ENCODE data around the gene TMEM132D.

The TMEM132D gene

DNA sequence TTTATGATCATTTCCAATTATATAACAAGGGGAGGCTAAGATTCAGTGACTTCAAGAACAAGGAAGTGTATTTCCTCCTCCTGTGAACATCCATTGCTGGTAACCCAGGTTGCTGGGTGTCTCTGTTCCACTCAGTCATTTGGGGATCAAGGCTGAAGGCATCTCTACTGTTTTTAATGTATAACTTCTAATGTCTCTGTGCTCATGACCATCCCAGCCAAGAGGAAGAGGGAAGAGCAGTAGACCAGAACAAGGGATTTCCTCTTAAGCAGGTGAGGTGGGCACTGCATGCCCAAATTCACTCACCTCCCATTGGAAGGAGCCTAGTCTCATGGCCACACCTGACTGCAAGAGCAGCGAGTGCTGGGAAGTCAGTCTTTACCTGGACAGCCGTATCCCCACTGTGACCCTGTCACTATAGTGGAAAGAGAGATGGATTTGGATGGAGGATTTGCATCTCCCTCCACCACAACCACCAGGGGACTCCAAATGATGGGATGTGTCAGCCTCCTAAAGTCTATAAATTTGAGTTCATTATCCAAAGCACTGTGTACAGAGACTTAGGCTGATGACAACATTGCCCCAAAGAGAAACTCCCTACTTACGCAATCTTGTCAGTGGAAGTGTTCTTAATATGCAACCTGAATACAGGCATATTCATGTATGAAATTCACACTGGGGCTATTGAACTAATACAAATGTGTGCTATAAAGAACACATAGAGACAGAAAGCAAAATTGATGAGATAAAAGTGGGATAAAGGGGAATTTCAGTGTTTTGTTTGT lies 368.7 kb downstream of the TMEM132D start:
- DNase-seq (ENCODE audit: low read depth) = no peak

DNA sequence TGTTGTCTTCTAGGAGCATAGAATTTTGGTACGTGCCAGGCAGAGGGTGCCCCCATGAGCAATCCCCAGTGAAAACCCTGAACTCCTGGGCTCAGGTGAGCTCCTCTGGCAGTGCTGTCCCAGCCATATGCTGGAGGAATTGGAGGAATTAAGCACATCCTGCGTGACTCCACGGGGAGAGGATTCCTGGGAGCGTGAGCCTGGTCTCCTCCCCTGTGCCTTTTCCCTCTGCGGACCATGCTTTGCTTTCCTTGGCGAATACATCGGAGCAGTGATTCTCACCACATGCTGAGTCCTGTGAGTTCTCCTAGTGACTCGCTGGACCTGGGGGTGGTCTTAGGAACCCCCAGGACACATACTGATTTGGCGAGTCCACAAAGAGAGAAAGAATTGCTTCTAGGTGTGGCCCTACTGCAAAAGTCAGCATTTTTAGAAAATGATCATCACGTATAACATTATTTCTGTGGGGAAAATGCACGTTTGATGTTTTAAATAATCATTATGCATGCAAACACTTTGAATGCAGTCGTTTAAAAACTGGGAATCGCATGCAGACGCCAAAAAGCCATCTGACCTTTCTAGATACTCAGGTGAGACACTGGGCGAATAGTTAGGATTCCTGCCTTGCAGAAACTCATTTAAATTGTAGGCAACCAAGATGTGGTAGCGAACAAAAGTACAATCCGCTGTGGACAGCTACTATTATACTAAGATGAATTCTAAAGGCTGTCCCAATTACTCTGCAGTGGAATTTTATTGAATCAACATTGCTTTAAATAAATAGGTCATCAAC lies 370.9 kb downstream of the TMEM132D start:
- DNase-seq (ENCODE audit: low read depth) = no peak

DNA sequence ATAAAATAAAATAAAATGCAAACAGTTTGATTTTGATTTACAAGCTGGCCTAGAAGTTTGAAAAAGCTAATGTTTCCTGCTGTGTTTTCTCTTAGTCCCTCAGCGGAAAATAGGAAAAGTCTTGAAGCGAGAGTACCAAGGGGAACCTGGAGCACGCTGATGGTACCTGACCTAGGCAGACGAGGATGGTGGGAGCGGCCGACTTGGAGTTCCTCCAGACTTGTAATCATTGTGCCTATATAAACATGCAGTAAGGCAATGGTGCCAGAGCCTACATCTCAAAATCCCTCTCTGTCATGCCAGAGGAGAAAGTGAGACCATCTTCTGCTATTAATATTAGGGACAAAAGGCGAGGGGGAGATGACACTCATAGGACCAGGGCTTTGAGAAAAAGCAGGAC lies 371.7 kb downstream of the TMEM132D start:
- DNase-seq (ENCODE audit: low read depth) = no peak

DNA sequence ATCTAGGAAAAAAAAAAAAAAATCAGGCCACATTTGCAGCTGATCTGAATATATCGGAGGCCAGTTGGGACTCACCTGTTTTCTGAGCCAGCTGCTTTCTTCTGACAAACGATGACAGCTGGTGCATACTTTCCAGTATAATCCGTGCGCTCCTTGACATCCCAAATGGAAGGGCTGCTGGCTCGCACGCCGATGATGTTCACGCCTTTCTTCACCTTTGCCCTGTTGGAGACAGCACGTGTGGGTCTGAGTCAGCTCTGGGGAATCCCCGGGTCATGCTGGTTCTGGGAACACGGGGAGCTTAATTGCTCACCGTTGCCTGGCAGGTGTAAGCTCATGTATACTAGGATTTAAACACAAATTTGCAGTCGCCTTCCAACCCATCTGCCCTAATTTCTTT lies 372.8 kb downstream of the TMEM132D start:
- no peak for DNase-seq (ENCODE audit: low read depth)

DNA sequence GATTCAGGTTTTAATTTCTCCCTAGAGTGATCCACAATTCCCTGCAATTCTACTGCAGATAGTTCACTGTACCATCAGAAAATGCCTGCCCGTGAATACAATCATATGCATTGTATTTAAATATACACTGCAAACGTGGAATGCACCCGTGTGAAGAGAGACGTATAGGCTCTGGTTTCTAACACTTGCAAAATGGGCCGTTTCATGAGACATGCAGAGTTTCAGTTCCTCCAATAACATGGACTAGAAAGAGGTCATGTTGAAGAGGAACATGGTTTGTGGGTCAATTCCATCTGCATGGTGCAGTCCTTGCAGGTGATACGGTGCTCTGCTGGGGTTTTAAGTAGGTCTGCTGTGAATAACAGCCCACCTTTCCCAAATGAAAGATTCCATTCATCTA lies 373.3 kb downstream of the TMEM132D start:
- DNase-seq (ENCODE audit: low read depth) = no peak

DNA sequence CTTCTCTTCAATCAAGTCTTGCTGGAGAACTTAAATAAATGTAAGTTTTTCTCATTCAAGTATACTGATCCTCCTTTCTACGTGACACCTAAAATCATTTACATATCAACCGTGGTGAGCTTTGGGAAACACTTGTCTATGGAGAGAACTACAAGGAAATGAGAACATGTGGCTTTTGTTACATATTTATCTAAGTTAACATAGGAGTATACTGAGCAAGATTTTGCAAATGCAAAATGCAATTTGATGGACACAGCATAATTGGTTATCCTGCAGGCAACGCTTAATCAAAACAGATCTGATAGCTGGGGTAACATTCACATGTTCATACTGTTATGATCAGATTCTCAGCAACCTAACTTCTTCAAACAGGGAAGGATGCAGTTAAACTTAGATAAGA lies 376.3 kb downstream of the TMEM132D start:
- no peak for DNase-seq (ENCODE audit: low read depth)

DNA sequence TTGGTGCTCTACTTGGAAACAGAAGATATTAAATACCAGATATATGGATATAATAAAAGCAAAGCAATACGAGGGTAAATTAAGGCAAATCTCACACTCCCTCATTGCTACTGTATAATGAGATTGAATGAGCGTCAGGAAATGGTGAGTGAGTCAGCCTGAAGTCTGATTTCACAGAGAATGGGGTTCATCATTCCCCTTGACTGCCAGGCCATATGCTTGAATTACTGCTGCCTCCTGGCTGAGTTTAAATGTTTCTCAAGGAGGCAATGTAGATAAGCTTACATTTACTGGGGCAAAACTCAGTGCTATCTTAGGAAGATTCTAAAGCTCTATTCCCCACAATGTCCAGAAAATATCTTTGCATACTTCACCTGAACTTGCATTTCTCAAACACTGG lies 380.2 kb downstream of the TMEM132D start:
- no peak for DNase-seq (ENCODE audit: low read depth)

DNA sequence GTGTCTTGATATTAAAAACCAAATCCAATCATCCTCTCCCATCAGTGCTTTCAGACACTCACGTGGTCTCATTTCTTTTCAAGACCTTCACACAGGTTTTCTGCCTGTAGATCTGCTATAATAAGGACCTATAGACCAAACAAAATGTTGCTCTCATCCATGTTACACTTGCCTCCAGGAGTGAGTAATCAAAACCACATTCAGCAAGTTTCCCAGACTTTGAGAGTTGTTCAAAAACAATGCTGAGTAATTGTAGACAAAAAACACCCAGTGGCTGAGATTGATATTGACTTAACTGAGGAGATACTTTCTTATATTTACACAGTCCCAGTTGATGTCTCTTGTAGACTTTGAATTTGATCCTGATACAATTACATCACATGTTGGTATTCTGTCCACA lies 383.1 kb downstream of the TMEM132D start:
- peak; percentile 38 for DNase-seq (ENCODE audit: low read depth)

DNA sequence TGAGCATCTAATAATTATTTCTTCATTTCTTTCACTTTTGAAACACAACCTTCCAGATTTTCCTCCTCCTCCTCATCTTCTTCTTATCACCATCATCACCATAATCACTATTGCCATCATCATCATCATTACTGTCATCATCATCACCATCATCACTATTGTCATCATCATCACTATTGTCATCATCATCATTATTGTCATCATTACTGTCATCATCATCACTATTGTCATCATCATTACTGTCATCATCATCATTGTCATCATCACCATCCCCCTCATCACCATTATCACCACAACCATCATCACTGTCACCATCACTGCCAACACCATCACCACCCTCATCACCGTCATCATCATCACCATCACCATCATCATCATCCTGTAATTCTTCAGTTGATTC lies 400.0 kb downstream of the TMEM132D start:
- no peak for DNase-seq (ENCODE audit: low read depth)

DNA sequence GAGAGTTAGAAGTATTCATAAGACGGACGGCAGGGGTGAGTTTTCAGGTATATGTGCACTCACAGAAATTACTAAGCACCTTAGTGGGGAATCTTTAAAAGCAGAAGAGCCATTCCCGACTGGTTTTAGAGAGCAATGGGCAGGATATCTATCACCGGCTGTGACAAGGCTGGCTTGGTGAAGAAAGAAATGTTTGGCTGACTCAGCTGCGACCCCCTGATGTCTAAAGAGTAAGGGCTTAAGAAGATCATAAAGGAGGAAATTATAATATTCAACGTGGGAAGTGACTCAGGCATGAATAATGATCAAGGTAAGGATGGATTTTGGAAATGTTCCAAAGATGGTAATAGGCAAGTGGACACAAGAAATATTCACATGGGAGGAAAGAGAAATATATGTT lies 407.6 kb downstream of the TMEM132D start:
- DNase-seq (ENCODE audit: low read depth) = no peak

DNA sequence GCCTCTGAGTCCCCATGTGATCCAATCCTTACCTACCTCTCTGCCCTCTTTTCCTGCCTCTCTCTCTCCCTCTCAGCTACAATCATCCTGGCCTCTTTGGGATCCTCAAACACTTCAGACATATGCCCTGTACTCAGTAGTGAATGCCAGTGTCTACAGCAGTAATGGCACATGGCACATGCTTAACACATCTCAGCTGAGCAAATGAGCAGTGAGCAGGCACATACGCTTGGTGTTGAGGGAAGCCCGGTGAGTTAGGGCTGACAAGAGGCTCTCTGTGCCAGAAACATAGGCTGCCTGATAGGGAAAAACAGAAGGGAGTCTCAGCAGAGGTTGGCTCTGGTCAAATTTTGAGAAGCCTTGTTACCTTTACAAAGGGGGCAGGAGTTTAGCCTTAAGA lies 409.1 kb downstream of the TMEM132D start:
- DNase-seq (ENCODE audit: low read depth) = no peak

DNA sequence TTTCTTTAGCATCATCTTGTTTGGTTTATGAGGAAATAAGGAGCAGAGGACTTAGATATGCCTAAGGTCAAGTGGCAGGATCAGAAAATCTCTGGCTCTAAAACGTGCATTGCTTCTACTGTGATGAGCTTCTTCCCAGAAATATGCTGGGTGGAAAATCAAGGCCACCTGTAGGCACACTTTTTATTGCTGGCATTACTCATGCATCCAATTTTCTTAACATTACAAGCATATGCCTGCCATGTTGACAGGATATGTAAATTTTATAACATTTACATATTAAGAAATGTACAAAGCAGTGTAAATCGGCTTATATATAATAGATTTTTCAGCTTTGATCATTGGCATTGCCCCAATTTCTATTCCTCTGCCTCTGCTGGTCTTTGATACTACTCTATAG lies 409.6 kb downstream of the TMEM132D start:
- DNase-seq (ENCODE audit: low read depth) = no peak

DNA sequence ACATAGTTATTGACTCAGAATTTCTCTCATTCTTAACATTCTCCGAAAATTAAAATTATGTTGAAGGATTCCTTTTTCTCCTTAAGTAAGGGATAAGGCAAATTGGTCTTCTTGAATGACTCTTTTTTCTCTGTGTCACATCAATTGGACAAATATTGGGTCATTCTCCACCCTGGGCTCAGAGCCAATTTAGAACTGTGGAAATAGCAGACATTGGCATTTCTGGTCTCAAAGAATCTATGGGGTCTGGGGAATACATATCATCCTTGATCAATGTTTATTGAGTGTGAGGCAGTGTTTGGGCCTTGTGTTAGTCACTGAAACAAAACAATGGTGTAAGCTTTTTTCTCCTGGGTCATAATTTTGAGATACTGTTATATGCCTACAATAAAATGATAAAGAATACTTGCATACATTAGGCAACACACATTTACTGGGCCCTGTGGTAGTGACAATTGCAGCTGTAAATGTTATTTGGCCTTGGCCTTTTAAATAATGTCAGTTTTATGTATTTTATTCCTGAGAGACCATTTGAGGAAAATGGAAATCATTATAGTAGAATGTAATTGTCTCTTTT lies 414.6 kb downstream of the TMEM132D start:
- DNase-seq (ENCODE audit: low read depth) = no peak

DNA sequence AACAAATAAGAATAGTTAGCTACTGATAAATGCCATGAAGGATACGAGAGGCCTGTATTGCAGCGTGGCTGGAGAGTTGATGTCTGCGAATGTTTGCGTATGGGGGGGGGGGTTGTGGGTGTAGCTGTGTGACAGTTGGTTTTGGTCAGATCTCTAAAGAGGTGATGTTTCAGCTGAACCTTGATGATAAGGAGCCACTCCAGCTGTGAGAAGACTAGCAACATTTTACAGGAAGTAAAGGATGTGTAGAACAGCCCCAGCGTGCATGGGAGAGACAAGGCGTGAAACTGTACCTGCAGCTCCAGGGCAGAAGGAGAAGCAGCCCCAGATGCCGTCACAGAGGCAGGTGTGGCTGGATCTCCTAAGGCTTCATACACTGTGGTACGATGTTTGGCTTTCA lies 416.9 kb downstream of the TMEM132D start:
- no peak for DNase-seq (ENCODE audit: low read depth)

DNA sequence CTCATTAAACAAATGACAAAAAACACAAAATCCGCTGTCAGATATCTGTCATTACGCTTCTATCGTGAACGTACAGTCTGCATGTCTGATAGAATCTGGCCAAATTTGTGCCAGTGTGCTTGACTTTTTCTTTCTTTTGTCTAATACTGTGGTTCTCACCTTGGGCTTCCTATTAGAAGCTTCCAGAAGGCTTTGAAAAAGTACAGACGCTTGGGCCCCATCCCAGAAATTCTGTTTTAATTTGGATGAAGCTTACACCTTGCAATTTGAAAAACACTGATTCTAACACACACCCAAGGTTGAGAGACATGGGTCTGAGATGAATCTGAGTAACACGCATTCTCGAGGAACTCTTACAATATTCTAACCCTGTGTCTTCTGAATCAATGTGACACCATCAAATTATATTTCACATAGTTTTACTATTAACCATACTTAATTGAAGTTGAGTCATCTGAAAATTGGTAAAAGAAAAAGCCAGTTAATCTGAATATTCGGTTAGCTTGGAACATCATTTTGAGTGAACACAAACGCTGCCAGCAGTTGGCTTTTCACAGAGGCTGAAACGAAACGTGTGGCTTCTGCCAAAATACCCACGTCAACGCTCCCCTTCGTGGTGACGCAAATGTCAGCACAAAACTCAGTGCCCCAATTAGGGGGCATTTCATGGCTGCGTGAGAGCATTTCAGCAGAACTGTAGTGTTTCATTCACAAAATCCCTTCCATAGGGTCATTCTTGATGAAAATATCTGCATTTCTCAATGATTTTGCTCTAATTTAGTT lies 420.5 kb downstream of the TMEM132D start:
- DNase-seq (ENCODE audit: low read depth) = no peak

DNA sequence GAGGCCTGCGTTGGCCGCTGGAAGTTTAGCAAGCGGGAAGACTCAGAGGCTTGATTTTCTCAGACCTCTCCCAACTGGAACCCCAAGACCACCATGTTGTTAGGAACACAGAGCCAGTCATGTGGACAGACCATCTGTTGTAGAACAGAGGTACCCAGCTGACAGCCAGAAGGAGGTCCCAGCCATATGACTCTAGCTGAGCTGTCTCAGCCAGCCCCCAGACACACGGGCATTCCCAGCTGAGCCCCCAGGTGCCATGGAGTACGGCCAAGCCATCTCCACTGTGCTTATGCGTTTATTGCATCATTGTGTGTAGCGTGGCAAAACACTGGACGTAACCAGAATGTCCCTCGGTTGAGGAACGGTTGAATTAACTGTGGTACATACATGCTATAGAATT lies 421.9 kb downstream of the TMEM132D start:
- no peak for DNase-seq (ENCODE audit: low read depth)

DNA sequence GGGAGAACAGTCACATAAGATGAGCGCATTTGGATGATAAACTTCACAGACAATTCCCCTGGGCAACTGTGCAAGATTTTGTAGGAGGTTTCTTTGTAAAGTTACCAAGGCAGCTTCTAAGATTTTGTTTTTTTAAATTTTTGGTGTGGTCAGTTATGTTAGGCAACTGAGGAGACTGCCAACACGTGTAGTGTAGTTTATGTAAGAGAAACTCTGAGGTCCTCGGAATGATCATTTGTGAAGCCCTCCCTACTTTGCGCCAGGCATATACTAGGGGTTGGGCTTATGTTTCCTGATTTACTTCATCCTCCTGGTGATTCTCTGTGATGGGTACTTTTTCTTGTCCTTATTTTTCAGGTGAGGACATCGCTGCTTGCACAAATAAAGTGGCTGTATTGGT lies 433.6 kb downstream of the TMEM132D start:
- DNase-seq (ENCODE audit: low read depth) = no peak

DNA sequence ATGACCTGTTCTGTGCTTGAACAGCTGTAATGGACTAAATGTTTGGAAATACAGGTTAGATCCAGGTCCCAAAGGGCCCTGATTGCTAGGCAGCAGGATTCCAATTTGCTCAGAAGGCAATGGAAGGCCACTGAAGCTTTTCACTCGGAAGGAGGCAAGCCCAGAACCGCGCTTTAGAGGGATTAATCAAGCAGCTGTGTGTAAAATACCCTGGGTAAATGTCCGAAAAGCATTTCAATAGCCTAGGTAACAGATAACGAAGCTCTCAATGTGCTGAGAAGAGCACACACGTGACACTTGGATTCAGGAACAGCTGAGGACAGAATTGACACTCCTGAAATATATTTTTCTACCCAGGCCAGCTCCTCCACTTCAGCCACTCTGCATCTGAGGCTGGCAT lies 436.1 kb downstream of the TMEM132D start:
- DNase-seq (ENCODE audit: low read depth) = no peak

DNA sequence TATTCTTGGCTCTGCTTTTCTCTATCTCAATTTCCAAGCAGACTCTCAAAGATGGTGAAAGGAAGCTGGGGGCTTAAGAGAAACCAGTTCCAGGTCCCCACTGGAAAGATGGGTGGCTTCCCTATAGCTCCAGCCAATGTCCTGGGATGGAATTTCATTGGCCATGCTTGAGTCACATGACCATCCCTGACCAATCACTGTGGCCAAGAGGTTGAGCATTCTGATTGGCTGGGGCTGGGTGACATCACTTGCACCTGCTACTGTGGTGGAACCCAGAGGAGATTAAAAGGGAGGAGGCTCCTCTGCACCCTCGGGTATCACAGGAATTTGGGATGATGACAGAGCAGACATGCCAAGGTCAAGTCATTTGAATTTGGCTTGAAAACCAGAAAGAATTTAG lies 436.5 kb downstream of the TMEM132D start:
- DNase-seq (ENCODE audit: low read depth) = no peak

DNA sequence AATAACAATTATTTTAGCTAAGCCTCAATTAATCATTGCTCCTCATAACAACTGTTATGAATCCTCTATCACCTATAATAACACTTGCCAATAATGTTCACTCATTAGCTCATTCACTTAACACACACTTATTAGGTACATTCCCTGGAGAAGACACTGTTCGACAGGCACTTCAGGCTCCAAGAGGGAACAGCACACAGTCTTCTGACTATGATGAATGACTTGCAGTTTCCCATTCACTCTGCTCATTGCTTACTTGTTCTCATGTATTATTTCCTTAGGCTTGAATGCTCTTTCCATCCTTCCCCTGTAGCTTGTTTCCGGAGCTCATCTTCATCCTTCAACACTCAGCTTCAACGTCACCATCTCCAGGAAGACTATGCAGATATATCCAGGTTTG lies 437.3 kb downstream of the TMEM132D start:
- no peak for DNase-seq (ENCODE audit: low read depth)

DNA sequence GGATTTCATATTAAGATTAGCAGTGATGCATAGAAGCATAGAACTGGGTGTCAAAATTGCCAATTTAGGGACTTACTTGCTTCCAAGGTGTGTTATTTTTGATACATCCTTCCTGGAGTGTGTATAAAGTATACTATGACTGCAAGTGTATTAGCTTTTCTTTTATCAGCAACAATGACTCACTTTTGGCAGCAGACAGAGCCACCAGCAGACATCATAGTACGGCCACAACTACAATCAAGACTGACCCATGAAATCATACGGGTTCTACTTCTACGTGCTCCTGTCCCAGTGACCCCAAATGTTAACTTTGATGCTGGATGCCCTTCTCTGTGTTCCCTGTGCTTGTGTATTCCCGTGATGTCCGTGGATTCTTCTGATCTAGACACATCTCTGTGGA lies 443.9 kb downstream of the TMEM132D start:
- DNase-seq (ENCODE audit: low read depth) = no peak

DNA sequence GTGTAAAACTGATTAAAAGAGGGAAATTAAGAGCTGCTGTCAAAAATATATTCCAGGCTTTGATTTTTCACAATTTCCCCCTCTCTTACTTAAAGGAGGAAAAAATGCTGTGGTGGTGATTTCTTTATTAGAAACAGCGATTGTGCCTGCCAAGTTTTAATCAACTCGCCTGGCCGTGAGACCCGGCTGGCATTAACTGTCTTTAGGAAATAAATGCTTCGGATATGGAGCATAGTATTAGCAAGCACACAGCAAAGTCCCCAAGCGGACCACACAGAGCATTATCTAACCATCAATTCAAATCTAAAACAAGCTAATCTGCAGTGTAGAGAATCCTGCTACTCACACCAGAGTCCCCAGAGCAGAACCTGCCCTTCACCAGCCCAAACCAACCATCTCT lies 457.1 kb downstream of the TMEM132D start:
- no peak for DNase-seq (ENCODE audit: low read depth)

DNA sequence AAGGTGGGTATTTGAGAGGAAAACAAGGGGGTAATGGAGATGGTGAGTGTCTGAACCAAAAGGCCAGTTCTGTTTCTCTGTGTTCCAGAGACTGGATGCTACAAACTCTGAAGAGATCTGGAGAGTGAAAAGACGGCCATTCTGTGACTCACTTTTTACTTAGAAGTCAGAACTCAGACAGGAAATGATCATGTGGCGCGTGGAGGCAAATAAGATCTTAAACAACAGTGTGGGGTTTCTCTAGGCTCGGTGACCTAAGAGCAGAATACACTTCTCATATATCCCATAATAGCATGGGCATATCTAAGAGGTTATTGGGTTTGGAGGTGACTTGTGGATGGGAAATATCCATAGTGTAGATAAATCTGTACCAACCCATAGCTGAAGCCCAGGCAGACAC lies 463.5 kb downstream of the TMEM132D start:
- no peak for DNase-seq (ENCODE audit: low read depth)
